ENCODE measurements around the gene KLF1.

Gene KLF1

GRCh38 chr19:12886969-12887747, at the start of gene KLF1:
Gene KLF1, minus strand, starts transcription at chr19:12887201. Its CDS starts 61 bp downstream, at chr19:12887140.
- H3K36me3 Mint-ChIP-seq (ENCODE audit: low read depth): no peaks in the 10 kb centered on the region
- H3K27ac Mint-ChIP-seq: no peak within 1 kb of the TSS
- H3K9me3 Mint-ChIP-seq: peaks cover 3% of the 10 kb centered on the region
- peaks cover 15% of the 10 kb centered on the region for H3K4me1 Mint-ChIP-seq
- H3K27me3 Mint-ChIP-seq (ENCODE audit: low read depth): peaks cover 67% of the 10 kb centered on the region
- peak within 1 kb of the TSS; percentile 35 to 74 (median 55) for H3K4me3 Mint-ChIP-seq
- no peak for TF ChIP-seq CTCF (IDR thresholded peaks at IDR 0.05; ENCODE audit: unreplicated experiment in 3 of 3)

- H3K4me3 Mint-ChIP-seq: peak overlapping the region; percentile 34 to 69 (median 40)
- H3K27me3 Mint-ChIP-seq (ENCODE audit: low read depth): no peaks in the 10 kb centered on the region
- H3K4me1 Mint-ChIP-seq: peaks cover 51% of the 10 kb centered on the region
Observed at GRCh38 chr19:12936582-12936981, 49.6 kb upstream of the KLF1 start.

GRCh38 chr19:12935071-12935470, 48.1 kb upstream of the KLF1 start:
- H3K4me1 Mint-ChIP-seq: peaks cover 43% of the 10 kb centered on the region
- no peaks in the 10 kb centered on the region for H3K9me3 Mint-ChIP-seq
- H3K27ac Mint-ChIP-seq: no peak overlapping the region
- peak overlapping the region; percentile 23 to 45 (median 36) for H3K4me3 Mint-ChIP-seq
- TF ChIP-seq CTCF (IDR thresholded peaks at IDR 0.05; ENCODE audit: unreplicated experiment in 3 of 3): no peak
- no peaks in the 10 kb centered on the region for H3K27me3 Mint-ChIP-seq (ENCODE audit: low read depth)
- H3K36me3 Mint-ChIP-seq (ENCODE audit: low read depth): peaks cover 19% of the 10 kb centered on the region

More at GRCh38 chr19:12936582-12936981, 49.6 kb upstream of the KLF1 start:
- Mint-ChIP-seq H3K9me3 (no peaks in the 10 kb centered on the region), H3K36me3 (ENCODE audit: low read depth) (peaks cover 33% of the 10 kb centered on the region), H3K27ac (no peak overlapping the region)
- no peak for TF ChIP-seq CTCF (IDR thresholded peaks at IDR 0.05; ENCODE audit: unreplicated experiment in 3 of 3)

GRCh38 chr19:12933287-12934072, 46.5 kb upstream of the KLF1 start, which contains the start of gene FARSA:
Gene FARSA, minus strand, starts transcription at chr19:12933711. Its CDS starts 15 bp downstream, at chr19:12933696.
- Mint-ChIP-seq H3K27ac (peak within 1 kb of the TSS; percentile 83 to 94 (median 92)), H3K36me3 (ENCODE audit: low read depth) (peaks cover 15% of the 10 kb centered on the region), H3K4me3 (peak within 1 kb of the TSS; percentile 96 to 98 (median 96)), H3K27me3 (ENCODE audit: low read depth) (no peaks in the 10 kb centered on the region), H3K4me1 (peaks cover 30% of the 10 kb centered on the region), H3K9me3 (no peaks in the 10 kb centered on the region)
- TF ChIP-seq CTCF (IDR thresholded peaks at IDR 0.05; ENCODE audit: unreplicated experiment in 3 of 3): no peak

GRCh38 chr19:12932392-12933286, 45.6 kb upstream of the KLF1 start:
- Mint-ChIP-seq H3K4me3 (peak overlapping the region; percentile 96 to 98 (median 96)), H3K9me3 (no peaks in the 10 kb centered on the region), H3K4me1 (peaks cover 22% of the 10 kb centered on the region), H3K36me3 (ENCODE audit: low read depth) (peaks cover 17% of the 10 kb centered on the region), H3K27me3 (ENCODE audit: low read depth) (no peaks in the 10 kb centered on the region), H3K27ac (peak overlapping the region; percentile 83 to 94 (median 92))
- TF ChIP-seq CTCF (IDR thresholded peaks at IDR 0.05; ENCODE audit: unreplicated experiment in 3 of 3): no peak

Data from nephron (organoid).